Vagina (tissue), 2 donors: ENCODE data around the gene RAD17. TPM values are rescaled to one million over a fixed set of nuclear protein-coding genes. Genes with fewer than 3 reads are reported as not detected.
"Not testable (repeated sequence)": the region's sequence is repeated elsewhere in the genome, so short reads cannot be mapped to it uniquely, and the experiment has no call there.

Source experiments
- DNase-seq, 2 donors: peaks; one replicate each; pipeline ENCODE4 v3.0.0-alpha.2; 2017; ENCODE audit errors: extremely low spot score in 2 of 2
- H3K27ac ChIP-seq: fragments of 200-600 bp; sonication (generic); one replicate; pipeline ENCODE4 v1.5.1; 2019
- H3K27me3 ChIP-seq: fragments of 200-600 bp; sonication (generic); one replicate; pipeline ENCODE4 v1.5.1; 2019
- H3K36me3 ChIP-seq, 2 donors: fragments of 200-600 bp; sonication (generic); one replicate each; pipeline ENCODE4 v1.5.1; 2017 to 2019
- H3K4me1 ChIP-seq: fragments of 200-600 bp; sonication (generic); one replicate; pipeline ENCODE4 v1.5.1; 2019
- H3K4me3 ChIP-seq, 2 donors: fragments of 200-600 bp; sonication (generic); 1 replicate in 1 of 2; 2 replicates in 1 of 2; pipeline ENCODE4 v1.5.1; 2016 to 2019
- H3K9me3 ChIP-seq: fragments of 200-600 bp; sonication (generic); one replicate; pipeline ENCODE4 v1.5.1; 2019
- CTCF ChIP-seq, 3 experiments: fragments of 450-650 bp in 2 of 3; fragments of 200-600 bp in 1 of 3; sonication (generic) in 1 of 3; IDR thresholded peaks; one replicate each; pipeline ENCODE4 v1.5.1; 2017 to 2019; ENCODE audit warnings: antibody characterized with exemption in 3 of 3, mild to moderate bottlenecking in 2 of 3, moderate library complexity in 2 of 3
- POLR2A ChIP-seq, 2 donors: fragments of 450-650 bp; IDR thresholded peaks; one replicate each; pipeline ENCODE4 v1.6.1; 2017; ENCODE audit warnings: antibody characterized with exemption in 2 of 2, mild to moderate bottlenecking in 2 of 2, moderate library complexity in 2 of 2
- POLR2AphosphoS5 ChIP-seq, 2 donors: sonication (generic); formaldehyde crosslinking; IDR thresholded peaks; one replicate each; pipeline ENCODE4 v1.9.0; 2017; ENCODE audit warnings: antibody characterized with exemption in 2 of 2, mild to moderate bottlenecking in 2 of 2, low read depth in 1 of 2; ENCODE audit not compliant: insufficient read depth in 1 of 2
- intact Hi-C: fragments of 100-400 bp; cut with DNase I; formaldehyde crosslinking; loops from one replicate; pipeline ENCODE4 v1.15.1; 2023
- total RNA-seq: library from RNA; depleted of rRNA; stranded (reverse); fragments of >200 nt; gene quantifications from one replicate; pipeline ENCODE4 v1.2.3, GENCODE V29; 2016

The RAD17 gene, protein sequence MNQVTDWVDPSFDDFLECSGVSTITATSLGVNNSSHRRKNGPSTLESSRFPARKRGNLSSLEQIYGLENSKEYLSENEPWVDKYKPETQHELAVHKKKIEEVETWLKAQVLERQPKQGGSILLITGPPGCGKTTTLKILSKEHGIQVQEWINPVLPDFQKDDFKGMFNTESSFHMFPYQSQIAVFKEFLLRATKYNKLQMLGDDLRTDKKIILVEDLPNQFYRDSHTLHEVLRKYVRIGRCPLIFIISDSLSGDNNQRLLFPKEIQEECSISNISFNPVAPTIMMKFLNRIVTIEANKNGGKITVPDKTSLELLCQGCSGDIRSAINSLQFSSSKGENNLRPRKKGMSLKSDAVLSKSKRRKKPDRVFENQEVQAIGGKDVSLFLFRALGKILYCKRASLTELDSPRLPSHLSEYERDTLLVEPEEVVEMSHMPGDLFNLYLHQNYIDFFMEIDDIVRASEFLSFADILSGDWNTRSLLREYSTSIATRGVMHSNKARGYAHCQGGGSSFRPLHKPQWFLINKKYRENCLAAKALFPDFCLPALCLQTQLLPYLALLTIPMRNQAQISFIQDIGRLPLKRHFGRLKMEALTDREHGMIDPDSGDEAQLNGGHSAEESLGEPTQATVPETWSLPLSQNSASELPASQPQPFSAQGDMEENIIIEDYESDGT
- total RNA-seq, result 17.2 TPM

DNA sequence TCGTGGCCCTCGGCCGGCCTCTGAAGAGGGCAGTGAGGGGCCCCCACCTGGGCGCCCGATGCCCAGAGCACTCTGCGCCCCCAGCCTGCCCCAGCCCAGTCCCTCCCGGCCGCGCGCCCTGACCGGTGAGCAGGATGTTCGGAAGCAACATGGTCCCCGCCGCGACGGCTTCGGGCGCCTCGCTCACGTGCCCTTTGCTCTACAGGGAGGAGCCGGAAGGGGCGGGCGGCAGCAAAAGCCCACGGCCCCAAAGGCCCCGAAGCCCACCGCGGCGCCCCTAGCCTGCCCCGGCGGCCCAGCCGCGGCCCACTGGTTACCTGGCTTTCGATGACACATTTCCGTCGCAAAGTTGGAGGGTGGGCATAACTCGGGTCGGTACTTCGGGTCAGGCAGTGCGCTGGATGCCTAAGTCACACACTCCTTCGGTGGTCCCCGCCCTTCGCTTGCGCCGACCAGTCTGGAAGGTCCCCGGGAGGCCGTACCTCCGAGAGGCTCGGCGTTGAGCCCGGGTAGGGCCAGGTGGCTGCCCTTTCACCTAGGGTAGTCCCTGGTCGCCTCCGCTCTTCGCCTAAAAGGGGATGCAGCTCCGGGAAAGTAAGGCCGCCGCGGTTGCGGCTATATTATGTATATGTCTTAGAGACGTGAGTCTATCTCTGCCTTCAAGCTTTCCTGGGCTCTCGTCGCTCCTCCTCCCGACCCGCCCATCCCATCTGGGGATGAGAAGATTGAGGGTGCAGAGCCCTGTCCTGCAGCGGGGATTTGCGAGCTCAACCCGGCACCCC, at the start of gene RAD17, which contains the start of the genes AK6 and TAF9:
Gene RAD17 (plus strand): TSS at position 479 of the 782 bp plus-strand sequence. CDS start 2,391 bp downstream, outside the sequence.
Gene AK6 (minus strand): TSS at position 181 of the 782 bp plus-strand sequence. CDS start 30 bp downstream, at position 151.
Gene TAF9 (minus strand): TSS at position 181 of the 782 bp plus-strand sequence. CDS start 3,783 bp downstream, outside the sequence.
- H3K27ac ChIP-seq, result peak within 1 kb of the TSS; percentile 91
- no peaks in the 10 kb centered on the region for H3K9me3 ChIP-seq
- no peaks in the 10 kb centered on the region for H3K27me3 ChIP-seq
- DNase-seq, result peak in 1 of 2 donors; percentile 95
- H3K36me3 ChIP-seq, result peaks cover 0 to 21% of the 10 kb centered on the region in 2 donors
- H3K4me3 ChIP-seq, result peak within 1 kb of the TSS; percentile 73 to 77
- H3K4me1 ChIP-seq, result peaks cover 29% of the 10 kb centered on the region
- TF ChIP-seq POLR2AphosphoS5 (IDR thresholded peaks at IDR 0.05; ENCODE audit: insufficient read depth in 1 of 2, low read depth in 1 of 2) (peak; percentile 22 to 96), POLR2A (IDR thresholded peaks at IDR 0.05) (peak in 1 of 2 donors; percentile 75), CTCF (IDR thresholded peaks at IDR 0.05) (peak in 1 of 3 experiments; percentile 5)
- intact Hi-C loops, result no loop called here

GRCh38 chr5:69326365-69326764, 43.3 kb upstream of the RAD17 start:
- no peak for DNase-seq
- H3K4me1 ChIP-seq, result no peaks in the 10 kb centered on the region
- H3K27me3 ChIP-seq, result no peaks in the 10 kb centered on the region
- intact Hi-C loops, result no loop called here
- H3K4me3 ChIP-seq, result no peak overlapping the region
- H3K36me3 ChIP-seq, result no peaks in the 10 kb centered on the region
- no peak overlapping the region for H3K27ac ChIP-seq
- H3K9me3 ChIP-seq, result no peaks in the 10 kb centered on the region
- TF ChIP-seq POLR2AphosphoS5 (IDR thresholded peaks at IDR 0.05; ENCODE audit: insufficient read depth in 1 of 2, low read depth in 1 of 2) (no peak), POLR2A (IDR thresholded peaks at IDR 0.05) (no peak)

DNA sequence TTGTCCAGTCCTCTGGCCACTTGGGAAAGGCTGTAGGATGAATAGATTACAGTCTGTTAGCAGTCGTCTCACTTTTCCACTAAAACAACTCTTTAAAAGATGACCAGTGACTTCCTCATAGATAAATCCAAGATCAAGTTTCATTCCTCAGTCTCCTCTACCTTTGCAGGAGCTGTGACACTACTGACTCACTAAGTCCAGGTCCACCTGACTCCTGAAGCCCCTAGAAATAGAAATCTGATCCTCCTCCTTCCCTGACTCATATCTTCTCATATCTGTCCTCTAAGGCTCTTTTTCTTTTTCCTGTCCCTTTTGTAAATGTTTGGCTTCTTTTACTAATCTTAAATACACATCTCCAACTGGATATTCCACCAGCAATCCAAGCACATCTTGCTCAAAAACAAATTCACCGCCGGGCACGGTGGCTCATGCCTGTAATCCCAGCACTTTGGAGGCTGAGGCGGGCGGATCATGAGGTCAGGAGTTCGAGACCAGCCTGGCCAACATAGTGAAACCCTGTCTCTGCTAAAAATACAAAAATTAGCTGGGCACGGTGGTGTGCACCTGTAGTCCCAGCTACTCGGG, 39.6 kb upstream of the RAD17 start:
- no peak for DNase-seq
- Histone ChIP-seq H3K36me3 (no peaks in the 10 kb centered on the region), H3K4me1 (peaks cover 7% of the 10 kb centered on the region), H3K4me3 (no peak overlapping the region), H3K27ac (no peak overlapping the region), H3K9me3 (no peaks in the 10 kb centered on the region), H3K27me3 (no peaks in the 10 kb centered on the region)
- intact Hi-C loops, result no loop called here
- no peak for TF ChIP-seq CTCF (IDR thresholded peaks at IDR 0.05)
- no peak for TF ChIP-seq POLR2AphosphoS5 (IDR thresholded peaks at IDR 0.05; ENCODE audit: insufficient read depth in 1 of 2, low read depth in 1 of 2)
- TF ChIP-seq POLR2A (IDR thresholded peaks at IDR 0.05), result no peak

- peak overlapping the region; percentile 54 for H3K27ac ChIP-seq
- H3K4me3 ChIP-seq, result peak overlapping the region; percentile 60 to 72
- no peak for DNase-seq
- peaks cover 7% of the 10 kb centered on the region for H3K4me1 ChIP-seq
- no peaks in the 10 kb centered on the region for H3K9me3 ChIP-seq
- no peaks in the 10 kb centered on the region for H3K36me3 ChIP-seq
- no peak for TF ChIP-seq POLR2AphosphoS5 (IDR thresholded peaks at IDR 0.05; ENCODE audit: insufficient read depth in 1 of 2, low read depth in 1 of 2)
- TF ChIP-seq POLR2A (IDR thresholded peaks at IDR 0.05), result no peak
- TF ChIP-seq CTCF (IDR thresholded peaks at IDR 0.05), result no peak
- H3K27me3 ChIP-seq, result no peaks in the 10 kb centered on the region
- intact Hi-C loops, result no loop called here
Observed at GRCh38 chr5:69331528-69332445, 37.8 kb upstream of the RAD17 start.

GRCh38 chr5:69333668-69334315, 35.8 kb upstream of the RAD17 start:
- H3K4me3 ChIP-seq, H3K36me3 ChIP-seq, DNase-seq, H3K27me3 ChIP-seq, intact Hi-C loops, H3K4me1 ChIP-seq, H3K9me3 ChIP-seq, H3K27ac ChIP-seq: not testable (repeated sequence)
